Vein endothelial cell (primary cell): Measurements from ENCODE around the gene POLD4. TPM values are rescaled to one million over a fixed set of nuclear protein-coding genes. Genes with fewer than 3 reads are reported as not detected.

Experiments
- small RNA-seq: library from RNA; depleted of rRNA; stranded (forward); fragments of <200 nt; gene quantifications from one replicate; pipeline ENCODE3, GENCODE V24; 2012
- total RNA-seq: library from RNA; depleted of rRNA; stranded (reverse); fragments of >200 nt; gene quantifications from 2 replicates; pipeline ENCODE4 v1.2.3, GENCODE V29; 2012

The POLD4 gene
- 53.0 and 75.8 TPM in 2 replicates for total RNA-seq

GRCh38 chr11:67353317-67354074, at the start of gene POLD4:
TSS of gene POLD4 (minus strand) at chr11:67353546. CDS start at chr11:67353399, 147 bp downstream.

DNA sequence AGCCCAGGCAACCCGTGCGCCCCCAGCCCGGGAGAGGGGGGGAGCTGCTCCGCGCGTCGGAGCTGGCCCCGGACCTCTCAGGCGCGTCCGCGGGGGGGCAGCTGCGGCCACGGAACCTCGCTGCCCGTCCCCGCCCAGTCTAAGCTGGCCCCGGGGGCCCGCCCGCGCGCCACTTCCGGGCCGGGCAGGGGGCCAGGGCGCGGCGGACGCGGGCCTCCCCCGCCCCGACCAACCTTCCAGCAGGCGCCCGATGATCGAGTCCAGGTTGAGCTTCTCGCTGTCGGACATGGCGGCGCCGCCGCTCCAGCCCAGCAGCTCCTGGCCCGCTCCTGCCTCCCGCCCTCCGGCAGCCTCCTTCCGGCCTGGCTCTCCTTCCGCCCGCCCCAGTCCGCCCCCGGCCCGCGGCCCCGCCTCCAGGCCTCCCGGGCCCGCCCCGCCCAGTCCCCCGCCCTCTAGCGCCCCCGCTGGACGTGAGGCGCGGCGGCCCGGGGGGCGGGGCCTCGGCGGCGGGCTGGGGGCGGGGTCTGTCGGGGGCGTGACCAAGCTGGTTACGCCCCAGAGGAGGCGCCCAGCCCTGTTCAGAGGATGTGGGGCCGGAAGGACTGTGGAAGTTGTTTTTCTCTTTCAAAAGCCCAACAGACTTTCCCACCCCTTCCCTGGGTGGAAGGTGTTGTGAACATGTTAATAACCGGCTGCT, 48.3 kb upstream of the POLD4 start, which contains the start of gene PPP1CA:
PPP1CA (minus strand) TSS at position 364 of the 697 bp plus-strand sequence; CDS start at position 288, 76 bp downstream.

GRCh38 chr11:67391304-67392182, 38.2 kb upstream of the POLD4 start, which contains the start of gene RAD9A:
TSS of gene RAD9A (plus strand) at chr11:67391986. CDS start at chr11:67392045, 59 bp downstream.

DNA sequence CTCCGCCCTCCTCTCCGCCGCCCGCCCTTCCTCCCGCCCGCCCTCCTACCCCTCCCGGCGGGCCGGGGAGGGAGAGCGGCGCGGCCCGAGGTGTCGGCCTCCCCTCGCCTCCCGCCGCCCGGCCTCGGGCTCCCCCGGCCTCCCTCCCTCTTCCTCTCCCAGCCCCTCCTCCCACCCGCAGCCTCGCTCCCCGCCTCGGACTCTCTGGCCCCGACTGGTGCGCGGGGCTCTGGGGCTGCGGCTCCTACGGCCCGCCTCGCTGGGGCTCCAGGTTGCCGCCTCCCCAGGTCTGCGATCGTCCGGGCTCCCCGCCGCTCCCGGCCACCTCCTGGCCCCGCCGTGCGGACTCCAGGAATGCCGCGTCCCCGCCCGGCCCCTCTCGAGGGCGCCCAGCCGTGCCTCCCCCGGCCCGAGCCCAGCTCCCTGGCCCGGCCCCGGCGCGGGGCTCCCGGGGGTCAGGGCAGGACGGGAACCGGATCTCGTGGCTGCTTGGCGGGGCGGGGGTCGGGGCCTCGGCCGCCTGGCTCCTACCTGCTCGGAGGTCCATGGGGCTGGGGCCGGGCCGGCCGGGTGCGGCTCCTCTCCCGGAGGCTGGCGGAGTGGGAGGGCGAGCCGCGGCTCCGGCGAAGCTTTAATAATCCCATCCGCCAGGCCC, 19.8 kb upstream of the POLD4 start, which contains the start of gene CLCF1:
CLCF1 (minus strand) TSS at position 606 of the 655 bp plus-strand sequence; CDS start at position 547, 59 bp downstream.

GRCh38 chr11:67303132-67303834, 50.1 kb downstream of the POLD4 start, which contains the start of gene SSH3:
TSS of gene SSH3 (plus strand) at chr11:67303530. CDS start at chr11:67303626, 96 bp downstream.

Small RNAs within 50 kb of the gene (small RNA-seq; reads per million reads assigned to genes)
- gene RN7SKP239, result not detected
- gene RNU6-1238P, result not detected

Other genes starting within 250 kb of the POLD4 start
- gene KDM2A, start 234.3 kb downstream of the POLD4 start, total RNA-seq, result 60.1 and 61.1 TPM in 2 replicates
- gene GRK2, start 87.1 kb downstream of the POLD4 start, total RNA-seq, result 40.5 and 46.1 TPM in 2 replicates
- 25.5 and 38.4 TPM in 2 replicates for gene ANKRD13D, start 64.2 kb downstream of the POLD4 start, total RNA-seq
- gene SSH3, start 50.0 kb downstream of the POLD4 start, total RNA-seq, result 11.4 and 12.1 TPM in 2 replicates
- gene CLCF1, start 20.1 kb upstream of the POLD4 start, total RNA-seq, result 4.6 TPM in 2 replicates
- 6.7 and 8.8 TPM in 2 replicates for gene RAD9A, start 38.4 kb upstream of the POLD4 start, total RNA-seq
- gene PPP1CA, start 48.3 kb upstream of the POLD4 start, total RNA-seq, result 275 and 323 TPM in 2 replicates
- gene TBC1D10C, start 50.5 kb upstream of the POLD4 start, total RNA-seq, result under 0.01 and 0.19 TPM in 2 replicates
- gene CARNS1, start 62.1 kb upstream of the POLD4 start, total RNA-seq, result 0.19 and 0.33 TPM in 2 replicates
- 43.0 and 44.4 TPM in 2 replicates for gene RPS6KB2, start 74.9 kb upstream of the POLD4 start, total RNA-seq
- 0.19 and 0.33 TPM in 2 replicates for gene PTPRCAP, start 84.1 kb upstream of the POLD4 start, total RNA-seq
- 139 and 168 TPM in 2 replicates for gene CORO1B, start 89.9 kb upstream of the POLD4 start, total RNA-seq
- gene GPR152, start 99.2 kb upstream of the POLD4 start, total RNA-seq, result not detected in 2 replicates
- 1.9 and 3.9 TPM in 2 replicates for gene CABP4, start 101.8 kb upstream of the POLD4 start, total RNA-seq
- gene TMEM134, start 115.7 kb upstream of the POLD4 start, total RNA-seq, result 24.7 and 32.0 TPM in 2 replicates
- 38.9 and 59.1 TPM in 2 replicates for gene AIP, start 129.5 kb upstream of the POLD4 start, total RNA-seq
- gene PITPNM1, start 151.8 kb upstream of the POLD4 start, total RNA-seq, result 7.3 and 11.4 TPM in 2 replicates
- 24.2 and 24.6 TPM in 2 replicates for gene CDK2AP2, start 154.6 kb upstream of the POLD4 start, total RNA-seq
- not detected in 2 replicates for gene CABP2, start 169.9 kb upstream of the POLD4 start, total RNA-seq
- 524 and 841 TPM in 2 replicates for gene GSTP1, start 230.3 kb upstream of the POLD4 start, total RNA-seq